Stimulated activated CD8-positive, alpha-beta memory T cell treated with anti-CD3 and anti-CD28 coated beads, Interleukin-2, amount 100 ng/mL, for 1 hour (primary cell): ENCODE data around the gene ASAH2B.
A peak's percentile ranks its signal among the peaks of the same experiment; 100 is the strongest.
"Not testable (repeated sequence)": the region's sequence is repeated elsewhere in the genome, so short reads cannot be mapped to it uniquely, and the experiment has no call there.

ENCODE experiments used
- DNase-seq, 2 donors: peaks; one replicate each; pipeline ENCODE4 v3.0.0-alpha.2; 2020; ENCODE audit warnings: low read depth in 2 of 2

ASAH2B gene

DNA sequence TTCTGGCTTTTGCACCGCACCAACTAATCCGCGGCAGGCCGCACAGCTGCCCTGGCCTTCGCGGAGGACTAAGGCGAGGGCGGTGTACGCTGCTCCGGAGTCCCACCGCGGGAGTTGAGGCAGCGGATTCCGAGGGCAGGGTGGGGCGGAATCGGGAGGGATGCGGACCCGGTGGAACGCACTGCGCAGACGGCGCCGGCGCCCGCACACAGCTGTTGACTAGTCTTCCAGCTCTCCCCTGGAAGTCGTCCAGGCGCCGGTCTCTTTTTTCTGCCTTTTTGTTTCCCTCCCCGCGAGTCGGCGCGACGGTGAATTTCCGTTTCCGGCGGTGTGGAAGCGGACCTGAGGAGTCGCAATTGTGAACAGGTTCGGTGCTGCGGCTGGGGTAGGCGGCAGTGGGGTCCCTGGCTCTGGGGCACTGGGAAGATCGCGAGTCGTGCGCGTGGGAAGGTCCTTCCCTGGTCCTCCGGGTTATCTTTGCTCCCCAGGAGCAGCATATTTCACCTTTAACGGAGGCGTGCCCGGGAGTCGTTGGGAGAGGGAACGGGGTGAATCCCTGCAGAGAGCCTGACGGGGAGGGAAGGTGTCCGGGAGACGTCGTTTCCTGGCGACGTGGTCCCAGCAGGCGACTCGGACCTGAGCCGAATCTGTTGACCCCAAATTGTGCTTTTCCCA, at the start of gene ASAH2B:
Gene ASAH2B (plus strand): TSS at position 319 of the 675 bp plus-strand sequence. CDS start 5,195 bp downstream, outside the sequence.
- DNase-seq: peak; percentile 49 to 59

DNA sequence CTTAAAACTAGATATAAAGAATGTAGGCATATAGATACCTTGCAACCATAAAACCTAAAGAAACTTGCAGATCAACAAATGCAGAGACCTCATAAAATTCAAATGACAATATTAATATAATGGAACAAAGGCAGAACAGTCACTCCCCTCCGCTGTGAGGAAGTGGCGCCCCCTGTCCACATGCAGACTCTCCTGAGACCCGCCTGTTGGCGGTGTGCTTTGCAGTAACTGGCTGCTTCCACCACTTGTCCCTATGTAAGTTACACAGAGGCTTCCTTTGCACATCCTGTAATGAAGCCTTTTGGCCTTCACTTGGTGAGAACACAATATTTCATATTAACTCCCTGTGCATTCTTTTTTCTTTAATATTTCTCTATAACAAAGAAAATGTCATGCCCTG, 41.9 kb upstream of the ASAH2B start:
- not testable (repeated sequence) for DNase-seq

DNA sequence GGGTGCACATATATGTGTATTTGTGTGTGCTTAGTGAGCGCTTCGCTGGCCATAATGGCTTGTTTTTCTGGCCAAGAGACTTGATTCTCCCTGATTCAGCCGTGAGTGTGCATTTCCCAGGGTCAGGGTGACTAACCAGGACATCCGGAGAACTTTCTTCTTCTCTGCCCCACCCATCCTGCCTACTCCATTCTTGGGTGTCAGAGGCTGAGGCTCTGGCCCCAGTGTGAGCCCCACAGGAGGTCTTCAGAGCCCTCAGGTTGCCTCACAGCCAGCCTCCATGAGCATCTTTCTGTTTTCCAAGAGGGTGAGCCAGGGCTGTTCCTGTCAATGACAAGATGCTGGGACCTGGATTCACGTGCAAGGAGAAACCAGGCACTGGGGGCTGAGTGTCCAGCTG, 37.8 kb upstream of the ASAH2B start:
- DNase-seq: not testable (repeated sequence)

DNA sequence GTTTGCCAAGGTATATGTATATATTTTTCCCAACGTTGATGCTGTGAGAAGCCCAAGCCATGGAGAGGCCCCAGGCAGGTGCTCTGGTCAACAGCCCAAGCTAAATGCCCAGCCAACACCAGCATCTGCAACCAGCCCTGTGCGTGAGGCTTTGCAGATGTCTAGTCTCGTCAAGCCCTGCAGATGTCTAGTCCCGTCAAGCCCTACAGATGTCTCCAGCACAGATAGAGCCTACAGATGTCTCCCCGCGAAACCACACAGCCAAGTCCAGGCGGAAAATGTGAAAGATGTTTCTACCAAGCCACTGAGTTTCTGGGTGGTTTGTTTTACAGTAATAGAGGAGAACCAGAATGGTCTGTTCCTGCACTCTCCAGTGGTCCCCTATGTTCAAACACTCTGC, 36.7 kb upstream of the ASAH2B start:
- not testable (repeated sequence) for DNase-seq

DNA sequence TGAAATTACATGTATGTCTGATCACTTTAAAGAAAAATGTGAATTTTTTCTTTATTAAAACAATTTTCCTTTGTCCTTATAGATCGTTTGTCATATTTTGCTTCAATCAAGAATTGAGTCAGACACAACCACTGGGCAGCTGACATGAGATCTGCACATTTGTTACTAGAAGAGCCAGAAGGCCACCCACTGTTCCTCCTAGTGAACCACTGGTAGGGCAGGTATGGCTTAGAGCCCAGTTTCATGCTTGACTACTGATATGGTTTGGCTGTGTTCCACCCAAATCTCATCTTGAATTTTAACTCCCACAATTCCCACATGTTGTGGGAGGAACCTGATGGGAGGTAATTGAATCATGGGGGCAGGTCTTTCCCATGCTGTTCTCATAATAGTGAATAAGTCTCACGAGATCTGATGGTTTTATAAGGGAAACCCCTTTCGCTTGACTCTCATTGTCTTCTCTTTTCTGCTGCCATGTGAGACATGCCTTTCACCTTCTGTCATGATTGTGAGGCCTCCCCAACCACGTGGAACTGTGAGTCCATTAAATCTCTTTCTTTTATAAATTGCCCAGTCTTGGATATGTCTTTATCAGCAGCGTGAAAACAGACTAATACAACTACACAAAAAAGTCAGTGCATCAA, 35.2 kb upstream of the ASAH2B start:
- DNase-seq: not testable (repeated sequence)

DNA sequence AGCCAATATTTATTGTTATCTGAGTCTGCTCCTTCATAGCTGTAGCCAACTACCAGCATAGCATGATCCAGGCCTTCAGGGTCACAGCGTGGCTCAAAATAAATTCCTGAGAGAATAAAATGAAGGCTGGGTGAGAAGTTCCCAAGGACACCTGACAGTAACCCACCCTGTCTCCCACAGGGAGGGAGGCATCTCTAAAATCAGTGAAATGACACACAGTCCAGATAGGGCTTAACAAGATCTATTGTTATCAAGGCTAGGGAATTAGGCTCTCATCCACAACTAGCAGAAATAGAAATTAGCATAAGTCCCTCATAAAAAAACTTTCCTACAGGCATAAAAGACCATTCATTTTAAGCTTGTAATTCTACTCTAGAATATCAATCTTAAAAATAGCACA, 33.7 kb upstream of the ASAH2B start:
- DNase-seq: not testable (repeated sequence)

DNA sequence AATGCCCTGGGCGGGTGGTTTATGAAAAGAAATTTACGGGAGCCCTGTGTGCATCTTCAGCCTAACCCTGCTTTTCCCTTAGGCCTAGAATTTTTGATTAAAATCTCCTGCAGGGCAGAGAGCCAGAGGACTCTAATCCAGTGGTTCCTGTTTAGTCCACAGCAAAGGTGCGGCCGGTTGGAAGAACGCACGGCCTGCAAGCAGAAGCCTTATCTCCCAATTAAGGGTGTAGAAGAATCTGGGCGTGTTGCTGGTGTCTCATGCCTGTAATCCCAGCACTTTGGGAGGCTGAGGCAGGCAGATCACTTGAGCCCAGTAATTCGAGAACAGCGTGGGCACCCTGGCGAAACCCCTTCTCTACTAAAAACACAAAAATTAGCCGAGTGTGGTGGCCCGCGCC, 29.5 kb upstream of the ASAH2B start:
- not testable (repeated sequence) for DNase-seq

DNA sequence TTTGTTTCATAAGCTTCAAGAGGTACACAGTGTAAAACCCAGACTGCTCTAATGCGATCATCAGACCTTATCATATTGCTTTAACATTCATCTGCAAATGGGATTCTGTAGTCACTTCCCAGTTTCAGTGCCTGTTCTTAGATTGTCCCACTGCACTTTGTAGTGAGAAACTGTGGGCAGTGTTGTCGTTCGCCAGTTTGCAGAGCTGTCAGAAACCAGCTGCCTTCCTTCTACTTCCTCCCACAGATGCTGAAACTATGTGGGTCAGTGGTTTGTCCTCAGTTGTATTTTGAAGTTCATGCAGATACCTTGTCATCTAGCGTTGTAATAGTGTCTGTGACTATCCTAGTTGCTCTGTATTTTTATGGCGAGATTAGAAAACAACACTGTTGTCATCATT, 15.9 kb upstream of the ASAH2B start:
- not testable (repeated sequence) for DNase-seq

DNA sequence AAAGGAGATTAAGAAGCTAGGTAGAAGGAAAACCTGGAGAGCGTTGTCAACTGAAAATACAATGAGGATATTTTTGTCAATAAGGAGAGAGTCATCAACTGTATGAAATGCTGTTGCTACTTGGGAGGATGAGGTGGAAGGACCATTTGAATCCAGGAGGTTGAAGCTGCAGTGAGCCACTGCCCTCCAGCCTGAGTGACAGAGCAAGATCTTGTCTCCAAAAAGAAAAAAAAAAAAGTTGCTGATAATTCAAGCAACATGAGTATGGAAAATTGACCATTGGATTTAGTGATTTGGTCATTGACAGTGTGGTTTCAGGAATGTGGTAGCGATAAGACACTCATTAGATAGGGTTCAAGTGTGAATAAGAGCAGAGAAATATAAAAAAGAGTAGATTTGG, 11.6 kb upstream of the ASAH2B start:
- not testable (repeated sequence) for DNase-seq

DNA sequence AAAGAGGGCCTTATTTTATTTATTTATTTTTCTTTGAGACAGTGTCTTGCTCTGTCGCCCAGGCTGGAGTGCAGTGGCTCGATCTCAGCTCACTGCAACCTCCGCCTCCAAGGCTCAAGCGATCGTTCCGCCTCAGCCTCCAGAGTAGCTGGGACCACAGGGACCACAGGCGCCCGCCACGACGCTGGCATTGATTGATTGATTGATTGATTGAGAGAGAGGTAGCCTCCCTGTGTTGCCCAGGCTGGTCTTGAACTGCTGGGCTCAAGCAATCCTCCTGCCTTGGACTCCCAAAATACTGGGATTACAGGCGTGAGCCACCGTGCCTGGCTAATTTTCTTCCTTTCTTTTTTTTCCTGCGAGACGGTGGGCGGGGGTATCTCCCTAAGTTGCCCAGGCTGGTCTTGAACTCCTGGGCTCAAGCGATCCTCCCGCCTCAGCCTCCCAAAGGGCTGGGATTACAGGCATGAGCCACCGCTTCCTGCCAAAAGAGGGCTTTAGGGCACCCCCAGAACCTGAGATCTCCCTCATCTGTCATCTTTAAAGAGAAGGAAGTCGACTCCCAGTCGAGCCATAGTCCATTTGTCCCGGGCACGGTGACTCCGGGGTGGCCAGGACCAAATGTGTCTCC, 634 bp upstream of the ASAH2B start:
- DNase-seq: not testable (repeated sequence)

DNA sequence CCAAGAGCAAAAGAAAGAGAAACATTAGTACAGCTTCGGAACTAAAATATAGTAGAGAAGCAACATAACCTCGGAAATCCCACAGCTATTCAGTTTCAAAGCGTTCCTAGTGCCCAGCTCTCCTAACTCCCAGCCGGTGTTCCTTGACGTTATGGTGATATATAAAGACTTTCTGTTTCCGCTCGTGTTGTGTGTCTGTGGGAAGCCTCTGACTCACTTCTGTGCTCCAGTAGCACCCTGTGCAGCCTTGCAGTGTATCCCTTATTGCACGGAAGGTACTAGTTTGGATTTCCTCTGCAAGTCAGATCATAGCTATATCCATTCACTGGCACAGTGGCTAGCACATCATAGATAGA, 535 bp downstream of the ASAH2B start:
- DNase-seq: no peak

DNA sequence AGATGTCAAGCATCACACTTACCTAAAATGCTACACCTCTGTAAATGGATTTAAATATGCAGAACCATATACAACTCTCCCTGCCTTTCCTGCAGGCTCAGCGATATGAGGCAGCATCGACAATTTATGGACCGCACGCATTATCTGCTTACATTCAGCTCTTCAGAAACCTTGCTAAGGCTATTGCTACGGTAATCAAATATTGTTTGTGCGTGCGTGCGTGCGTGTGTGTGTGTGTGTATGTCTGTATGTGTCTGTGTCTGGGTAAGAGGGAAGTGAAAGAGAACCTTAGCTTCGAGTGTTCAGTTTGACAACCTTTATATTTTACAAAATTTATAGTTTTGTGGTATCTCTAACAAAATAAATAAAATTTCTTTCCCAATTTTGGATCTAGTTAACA, 3.1 kb downstream of the ASAH2B start:
- not testable (repeated sequence) for DNase-seq

DNA sequence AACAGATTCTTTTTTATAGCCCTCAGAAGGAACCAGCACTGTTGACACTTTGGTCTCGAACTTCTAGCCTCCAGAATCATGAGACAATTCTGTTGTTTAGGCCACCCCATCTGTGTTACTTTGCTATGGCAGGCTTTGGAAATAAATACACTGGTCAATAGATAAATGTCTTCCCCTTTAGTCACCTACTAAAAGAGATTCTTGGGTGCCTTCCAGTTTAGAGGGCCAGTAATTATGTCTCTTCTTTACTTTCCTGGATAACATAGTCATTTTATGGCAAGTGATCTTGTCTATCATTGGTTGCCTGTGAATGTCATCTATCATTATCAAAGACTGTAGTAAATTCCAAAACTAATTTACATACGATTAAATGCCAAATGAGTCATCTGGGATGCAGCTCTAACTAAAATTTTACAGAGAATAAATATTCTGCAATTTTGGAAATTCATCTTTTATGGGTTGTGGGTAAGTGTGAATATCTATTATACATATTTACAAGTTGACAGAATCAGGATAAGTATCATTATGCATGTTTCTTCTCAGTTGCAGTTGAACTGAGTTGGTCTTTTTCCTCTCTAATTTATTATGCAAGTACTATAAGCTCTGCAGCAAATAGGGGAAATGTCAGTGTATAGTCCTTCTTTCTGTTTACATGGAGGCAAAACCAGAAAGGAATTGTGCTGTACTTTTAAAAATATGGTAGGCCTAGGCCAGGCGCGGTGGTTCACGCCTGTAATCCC, 27.2 kb downstream of the ASAH2B start:
- DNase-seq: not testable (repeated sequence)

DNA sequence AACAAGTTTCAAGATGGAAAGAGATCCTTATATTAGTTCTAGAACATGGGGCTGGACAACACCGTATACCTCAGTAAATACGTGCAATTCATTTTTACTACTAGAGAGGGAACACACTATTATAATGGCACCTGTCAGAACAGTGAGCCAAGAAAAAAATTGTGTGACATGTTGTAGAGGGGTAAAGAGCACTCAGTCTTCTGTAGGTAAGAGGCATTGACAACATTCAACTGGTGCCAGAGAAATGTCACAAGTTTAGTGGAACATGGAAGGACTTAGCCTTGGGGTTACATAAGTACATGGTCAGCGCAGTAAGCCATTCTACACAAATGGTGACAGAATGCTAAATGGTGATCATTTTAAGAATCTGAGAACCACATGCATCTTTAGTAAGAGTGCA, 32.3 kb downstream of the ASAH2B start:
- DNase-seq: not testable (repeated sequence)

DNA sequence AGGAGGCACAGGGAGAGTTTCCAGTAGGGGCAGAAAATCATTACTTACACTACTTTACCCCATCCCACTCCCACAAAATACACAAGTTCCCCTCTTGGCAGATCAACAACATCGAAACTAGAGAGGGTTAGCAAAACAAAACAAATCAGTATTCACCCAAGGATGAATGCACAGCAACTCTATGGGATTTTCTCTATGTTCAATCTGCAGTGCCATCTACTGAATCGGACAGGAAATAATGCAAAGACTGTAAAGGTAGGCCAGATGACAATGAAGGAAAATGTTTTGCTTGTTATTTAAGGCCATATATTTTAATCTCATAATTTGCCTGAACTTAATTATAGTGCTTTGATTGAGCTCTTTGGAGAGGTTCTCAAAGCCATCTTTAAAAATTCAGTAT, 35.1 kb downstream of the ASAH2B start:
- not testable (repeated sequence) for DNase-seq

DNA sequence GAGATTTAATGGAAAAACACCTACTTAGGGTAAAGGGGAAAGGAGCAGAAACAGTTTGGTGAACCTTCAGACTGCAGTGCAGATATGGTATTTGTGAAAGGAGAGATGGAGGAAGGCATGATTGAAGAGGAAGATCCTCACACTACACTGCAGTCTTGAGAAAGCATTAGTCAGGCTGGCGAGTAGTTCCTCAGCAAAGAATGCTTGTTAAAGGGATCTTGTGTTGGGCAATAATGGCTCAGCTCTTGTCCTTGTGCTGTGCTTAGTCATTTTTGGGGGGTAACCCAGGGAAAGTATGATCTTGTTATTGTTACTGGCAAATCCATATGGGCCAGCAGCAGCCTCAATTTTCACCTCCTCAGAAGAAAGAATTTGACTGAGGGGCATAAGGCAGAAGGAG, 40.3 kb downstream of the ASAH2B start:
- DNase-seq: not testable (repeated sequence)

DNA sequence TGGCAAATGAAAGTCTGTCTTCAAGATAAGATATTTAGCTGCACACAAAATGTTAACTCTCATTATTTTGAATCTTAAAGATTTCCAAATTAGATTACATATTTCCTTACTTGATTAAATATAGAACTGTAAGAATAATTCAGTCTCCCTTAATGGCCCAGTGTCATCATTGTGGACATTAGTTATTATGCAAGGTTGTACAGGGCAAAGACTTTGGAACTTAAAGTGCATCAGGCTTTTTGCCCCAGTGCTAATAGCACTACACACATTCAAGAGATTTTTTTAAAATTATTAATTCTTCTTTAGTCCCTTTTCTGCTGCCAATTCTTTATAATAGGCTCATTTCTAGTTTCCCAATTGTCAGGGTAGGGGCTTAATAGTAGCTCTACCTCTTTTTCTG, 42.3 kb downstream of the ASAH2B start:
- DNase-seq: not testable (repeated sequence)

DNA sequence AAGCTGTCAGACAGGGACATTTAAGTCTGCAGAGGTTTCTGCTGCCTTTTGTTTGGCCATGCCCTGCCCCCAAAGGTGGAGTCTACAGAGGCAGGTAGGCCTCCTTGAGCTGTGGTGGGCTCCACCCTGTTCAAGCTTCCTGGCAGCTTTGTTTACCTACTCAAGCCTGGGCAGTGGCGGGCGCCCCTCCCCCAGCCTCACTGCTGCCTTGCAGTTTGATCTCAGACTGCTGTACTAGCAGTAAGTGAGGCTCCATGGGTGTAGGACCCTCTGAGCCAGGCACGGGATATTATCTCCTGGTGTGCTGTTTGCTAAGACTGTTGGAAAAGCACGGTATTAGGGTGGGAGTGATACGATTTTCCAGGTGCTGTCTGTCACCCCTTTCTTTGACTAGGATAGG, 48.2 kb downstream of the ASAH2B start:
- DNase-seq: not testable (repeated sequence)

DNA sequence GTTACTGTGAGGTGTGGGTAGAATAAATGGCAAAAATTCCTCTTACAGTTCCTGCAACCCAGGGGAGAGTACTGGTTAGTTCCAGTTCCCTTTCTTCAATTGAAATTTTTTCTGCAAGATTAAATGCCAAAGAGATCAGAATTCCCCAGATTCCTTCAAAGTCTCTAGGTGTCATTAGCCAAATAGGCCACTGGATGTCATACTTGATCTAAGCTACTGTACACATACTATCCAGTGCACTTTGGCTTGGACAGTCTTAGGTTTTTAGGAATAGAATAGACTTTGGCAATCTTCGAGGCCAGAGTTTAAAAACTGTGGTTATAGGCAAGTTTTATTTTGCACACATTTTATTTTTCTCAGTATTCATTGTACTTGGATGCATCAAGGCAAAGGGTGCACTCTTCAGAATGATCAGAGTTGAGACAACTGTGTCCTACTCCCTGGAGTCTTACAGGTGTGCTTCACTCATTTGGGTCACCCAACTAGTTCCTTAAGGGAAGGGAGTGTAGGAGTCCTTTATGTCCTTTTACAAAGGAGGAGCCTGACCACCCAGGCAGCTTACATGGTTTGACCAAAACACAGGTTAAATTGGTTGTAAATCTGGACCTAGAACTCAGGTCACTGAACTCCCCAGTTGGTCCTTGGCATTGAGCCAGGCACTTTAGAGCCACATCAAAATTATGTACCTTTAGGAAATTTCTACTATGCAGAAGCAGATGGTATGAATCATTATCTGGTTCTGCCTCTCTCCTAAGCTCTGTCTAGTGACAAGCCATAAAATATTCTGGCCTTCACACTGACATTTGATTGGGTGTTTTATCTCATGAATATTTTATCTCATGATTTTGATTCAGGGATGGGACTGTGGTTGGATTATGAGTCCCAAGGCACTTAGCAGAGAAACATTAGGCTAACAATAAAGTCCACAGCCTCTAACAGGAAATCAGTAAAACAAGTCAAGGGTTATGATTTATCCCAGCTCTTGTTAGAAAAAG, 49.5 kb downstream of the ASAH2B start:
- no peak for DNase-seq

DNA sequence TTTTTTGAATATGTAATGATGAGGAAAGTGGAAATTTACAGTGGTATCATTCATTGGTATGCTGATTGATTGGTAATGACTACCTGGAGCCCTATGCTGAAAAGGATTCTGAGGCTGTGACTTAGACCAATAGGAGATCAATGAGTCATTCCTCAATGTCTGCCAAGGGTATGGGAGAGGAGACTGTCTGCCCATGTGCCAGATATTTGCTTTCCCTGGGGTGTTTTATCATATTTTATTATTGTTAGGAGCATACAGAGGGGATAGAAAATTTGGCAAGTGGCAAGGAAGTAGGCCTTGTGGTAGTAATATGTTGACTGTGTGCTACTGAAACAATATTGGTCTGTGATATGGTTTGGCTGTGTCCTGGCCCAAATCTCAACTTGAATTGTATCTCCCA, 54.8 kb downstream of the ASAH2B start:
- DNase-seq: no peak

DNA sequence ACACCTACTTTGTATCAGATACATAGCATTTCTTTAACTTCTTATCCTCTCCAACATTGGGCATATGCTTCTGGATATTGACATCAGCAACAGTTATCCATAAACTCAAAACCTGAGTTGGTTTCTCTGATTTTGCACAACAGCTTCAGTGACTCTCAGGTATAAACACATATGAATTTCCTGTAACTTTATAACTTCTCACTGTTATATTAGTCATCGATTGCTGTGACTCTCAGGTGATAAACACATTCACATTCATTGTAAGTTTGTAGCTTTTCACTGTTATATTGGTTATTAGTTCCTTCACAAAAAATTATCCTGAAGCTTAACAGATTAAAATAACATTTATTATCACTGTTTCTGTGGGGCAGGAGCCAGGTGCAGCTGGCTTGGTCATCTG, 57.0 kb downstream of the ASAH2B start:
- no peak for DNase-seq
